HL-60 (cell line): ENCODE measurements around the gene LRP1-AS.
A peak's percentile ranks its signal among the peaks of the same experiment; 100 is the strongest.

ENCODE experiments used
- DNase-seq, 2 experiments: peaks; one replicate each; pipeline ENCODE4 v3.0.0-alpha.2; 2010 to 2020; ENCODE audit warnings: low read depth in 1 of 2, low spot score in 1 of 2
- H3K27ac ChIP-seq: fragments of 250-450 bp; sonication (Bioruptor Pico); replicated peaks from 2 replicates; pipeline ENCODE4 v1.5.1; 2020; ENCODE audit warnings: mild to moderate bottlenecking, moderate library complexity
- H3K27me3 ChIP-seq: fragments of 250-450 bp; sonication (Bioruptor Pico); 2 replicates; pipeline ENCODE4 v1.5.1; 2021; ENCODE audit warnings: mild to moderate bottlenecking, moderate library complexity; ENCODE audit not compliant: insufficient read depth, poor library complexity, severe bottlenecking
- H3K4me3 ChIP-seq: replicated peaks from 2 replicates; pipeline ENCODE4 v1.5.1; 2011; ENCODE audit warnings: mild to moderate bottlenecking, control low read depth, low read length; ENCODE audit not compliant: insufficient read depth
- CTCF ChIP-seq: IDR thresholded peaks from one replicate; pipeline ENCODE4 v1.5.1; 2011; ENCODE audit warnings: low read length, control low read depth, inconsistent platforms; ENCODE audit not compliant: insufficient read depth
- GABPA ChIP-seq: IDR thresholded peaks from 2 replicates; pipeline ENCODE4 v1.6.1; 2012; ENCODE audit warnings: low read depth
- POLR2AphosphoS5 ChIP-seq: IDR thresholded peaks from 2 replicates; pipeline ENCODE4 v1.6.1; 2012; ENCODE audit warnings: low read depth
- REST ChIP-seq: IDR thresholded peaks from 2 replicates; pipeline ENCODE4 v1.6.1; 2012; ENCODE audit warnings: low read depth; ENCODE audit not compliant: insufficient replicate concordance
- SPI1 ChIP-seq: IDR thresholded peaks from 2 replicates; pipeline ENCODE4 v1.6.1; 2012; ENCODE audit warnings: low read depth, mild to moderate bottlenecking, borderline replicate concordance

The LRP1-AS gene

GRCh38 chr12:57127726-57128518 lies 19.5 kb downstream of the LRP1-AS start, which contains the start of gene LRP1:
TSS of gene LRP1 (plus strand) at chr12:57128483. CDS start at chr12:57128965, 482 bp downstream.
- peaks cover 33% of the 10 kb centered on the region for H3K27me3 ChIP-seq
- DNase-seq, result no peak
- no peak for TF ChIP-seq REST
- no peak for TF ChIP-seq CTCF
- no peak for TF ChIP-seq SPI1
- no peak for TF ChIP-seq POLR2AphosphoS5
- no peak for TF ChIP-seq GABPA
- H3K27ac ChIP-seq, result no peak within 1 kb of the TSS
- peak within 1 kb of the TSS; percentile 46 for H3K4me3 ChIP-seq

GRCh38 chr12:57127101-57127725 lies 20.2 kb downstream of the LRP1-AS start:
- H3K4me3 ChIP-seq, result peak overlapping the region; percentile 46
- TF ChIP-seq POLR2AphosphoS5 (no peak), REST (no peak), GABPA (no peak), CTCF (no peak), SPI1 (no peak)
- peaks cover 33% of the 10 kb centered on the region for H3K27me3 ChIP-seq
- DNase-seq, result peak in 1 of 2 experiments; percentile 45
- H3K27ac ChIP-seq, result no peak overlapping the region

- no peak overlapping the region for H3K4me3 ChIP-seq
- H3K27ac ChIP-seq, result no peak overlapping the region
- TF ChIP-seq CTCF (no peak), REST (no peak), GABPA (no peak), POLR2AphosphoS5 (no peak), SPI1 (no peak)
- peaks cover 30% of the 10 kb centered on the region for H3K27me3 ChIP-seq
- DNase-seq, result no peak
Observed at GRCh38 chr12:57126561-57126960, 20.9 kb downstream of the LRP1-AS start.
